Measurements from ENCODE around the gene NKTR.

NKTR gene

GRCh38 chr3:42653303-42653559 lies 52.7 kb downstream of the NKTR start:
- Histone ChIP-seq H3K4me3 (ENCODE audit: low read depth, low read length) (peak overlapping the region; percentile 71), H3K27ac (peak overlapping the region; percentile 18), H3K36me3 (replicated peaks) (peaks cover 3% of the 10 kb centered on the region), H3K27me3 (replicated peaks) (no peaks in the 10 kb centered on the region)
- TF ChIP-seq CTCF (IDR thresholded peaks at IDR 0.05; ENCODE audit: low read depth, low read length, missing control alignments), result no peak
- no peak for DNase-seq
- in situ Hi-C loops (cut with HindIII; ENCODE audit: low pct_ligation_motif_present, low sequenced_read_pairs), result no loop called here

GRCh38 chr3:42653560-42654330 lies 53.3 kb downstream of the NKTR start, which contains the start of gene ZBTB47:
Gene ZBTB47, plus strand, starts transcription at chr3:42653697. Its CDS starts 4,659 bp downstream, at chr3:42658356.
- DNase-seq, result no peak
- no peaks in the 10 kb centered on the region for H3K27me3 ChIP-seq (replicated peaks)
- peak within 1 kb of the TSS; percentile 71 for H3K4me3 ChIP-seq (ENCODE audit: low read depth, low read length)
- peak within 1 kb of the TSS; percentile 69 for H3K27ac ChIP-seq
- H3K36me3 ChIP-seq (replicated peaks), result peaks cover 6% of the 10 kb centered on the region
- in situ Hi-C loops (cut with HindIII; ENCODE audit: low pct_ligation_motif_present, low sequenced_read_pairs), result no loop called here
- no peak for TF ChIP-seq CTCF (IDR thresholded peaks at IDR 0.05; ENCODE audit: low read depth, low read length, missing control alignments)

- DNase-seq, result no peak
Measured at GRCh38 chr3:42654331-42655201, 54.1 kb downstream of the NKTR start.

GRCh38 chr3:42655331-42655888 lies 54.9 kb downstream of the NKTR start:
- H3K36me3 ChIP-seq (replicated peaks), result peaks cover 13% of the 10 kb centered on the region
- in situ Hi-C loops (cut with HindIII; ENCODE audit: low pct_ligation_motif_present, low sequenced_read_pairs), result no loop called here
- DNase-seq, result no peak
- H3K4me3 ChIP-seq (ENCODE audit: low read depth, low read length), result peak overlapping the region; percentile 71
- TF ChIP-seq CTCF (IDR thresholded peaks at IDR 0.05; ENCODE audit: low read depth, low read length, missing control alignments), result no peak
- H3K27ac ChIP-seq, result no peak overlapping the region
- no peaks in the 10 kb centered on the region for H3K27me3 ChIP-seq (replicated peaks)

More at GRCh38 chr3:42654331-42655201, 54.1 kb downstream of the NKTR start:
- TF ChIP-seq CTCF (IDR thresholded peaks at IDR 0.05; ENCODE audit: low read depth, low read length, missing control alignments), result no peak
- in situ Hi-C loops (cut with HindIII; ENCODE audit: low pct_ligation_motif_present, low sequenced_read_pairs), result no loop called here
- peaks cover 10% of the 10 kb centered on the region for H3K36me3 ChIP-seq (replicated peaks)
- H3K27ac ChIP-seq, result peak overlapping the region; percentile 69
- no peaks in the 10 kb centered on the region for H3K27me3 ChIP-seq (replicated peaks)
- H3K4me3 ChIP-seq (ENCODE audit: low read depth, low read length), result peak overlapping the region; percentile 71

- no peaks in the 10 kb centered on the region for H3K27me3 ChIP-seq (replicated peaks)
- peaks cover 14% of the 10 kb centered on the region for H3K36me3 ChIP-seq (replicated peaks)
- H3K4me3 ChIP-seq (ENCODE audit: low read depth, low read length), result peak overlapping the region; percentile 71
- in situ Hi-C loops (cut with HindIII; ENCODE audit: low pct_ligation_motif_present, low sequenced_read_pairs), result no loop called here
- no peak overlapping the region for H3K27ac ChIP-seq
- peak; percentile 55 for DNase-seq
- TF ChIP-seq CTCF (IDR thresholded peaks at IDR 0.05; ENCODE audit: low read depth, low read length, missing control alignments), result no peak
Measured at GRCh38 chr3:42655980-42656679, 55.6 kb downstream of the NKTR start.
